GM21515 (cell line): ENCODE measurements around the gene NUP153.

Experiments used
- ATAC-seq: cut with Tn5 transposase; IDR thresholded peaks from one replicate; pipeline ENCODE4 v1.9.1; 2021; ENCODE audit not compliant: unreplicated experiment

NUP153 gene

DNA sequence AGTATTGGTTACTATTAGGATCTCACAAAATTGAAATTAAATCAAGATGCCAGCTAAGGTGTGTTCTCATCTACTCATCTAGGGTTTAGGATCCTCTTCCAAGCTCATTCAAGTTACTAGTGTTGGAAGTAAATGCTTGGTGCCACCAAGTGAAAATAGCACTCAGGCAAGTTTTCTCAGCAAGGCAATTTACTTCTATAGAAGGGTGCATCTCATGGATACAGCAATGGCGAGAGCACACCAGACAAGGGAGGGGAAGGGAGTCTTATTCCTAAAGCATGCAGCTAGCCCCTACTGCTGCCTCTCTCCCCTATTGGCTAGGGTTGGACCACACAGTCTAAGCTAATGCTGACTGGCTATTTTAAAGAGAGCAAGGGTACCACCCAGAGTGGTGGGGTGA is 129.7 kb downstream of the NUP153 start:
- ATAC-seq: no peak

GRCh38 chr6:17574866-17575560 is 131.7 kb downstream of the NUP153 start:
- ATAC-seq: no peak

- ATAC-seq: no peak
These were observed 141.3 kb downstream of the NUP153 start for GRCh38 chr6:17565399-17565798.
